Pancreas (tissue), 10 donors: ENCODE measurements around the gene ABHD11. TPM values are rescaled to one million over a fixed set of nuclear protein-coding genes. Genes with fewer than 3 reads are reported as not detected.
"Not testable (repeated sequence)": the region's sequence is repeated elsewhere in the genome, so short reads cannot be mapped to it uniquely, and the experiment has no call there.

Experiments
- ATAC-seq, 4 donors: fragments of 200-7000 bp; cut with Tn5 transposase; one replicate each; pipeline versions ENCODE4 v1.8.0 to v1.9.1; 2020; ENCODE audit warnings: mild to moderate bottlenecking in 4 of 4, moderate library complexity in 4 of 4
- DNase-seq, 6 donors: peaks; one replicate each; pipeline ENCODE4 v3.0.0-alpha.2; 2020
- FAIRE-seq: peaks from 2 replicates; lab custom pipeline; 2012; peaks lifted over from hg19 to GRCh38; lab: Jason Lieb, UNC
- H3K27ac ChIP-seq, 4 donors: fragments of 200-600 bp; sonication (generic); 1 replicate in 3 of 4; 2 replicates in 1 of 4; pipeline versions ENCODE4 v1.5.0 to v1.8.0; 2020
- H3K27me3 ChIP-seq, 4 donors: fragments of 200-600 bp; one replicate each; pipeline ENCODE4 v1.8.0; 2021
- H3K36me3 ChIP-seq, 3 donors: fragments of 200-600 bp; sonication (generic) in 1 of 3; one replicate each; pipeline versions ENCODE4 v1.5.0 to v1.8.0; 2020 to 2021
- H3K4me1 ChIP-seq, 3 donors: fragments of 200-600 bp; one replicate each; pipeline ENCODE4 v1.8.0; 2021
- H3K4me3 ChIP-seq, 4 donors: fragments of 200-600 bp; sonication (generic) in 2 of 4; one replicate each; pipeline versions ENCODE4 v1.5.0 to v1.8.0; 2020 to 2021
- H3K9me3 ChIP-seq, 4 donors: fragments of 200-600 bp; one replicate each; pipeline ENCODE4 v1.8.0; 2021
- CTCF ChIP-seq, 4 donors: fragments of 200-600 bp; sonication (generic) in 3 of 4; IDR thresholded peaks; one replicate each; pipeline versions ENCODE4 v1.5.0 to v1.8.0; 2021; ENCODE audit warnings: antibody characterized with exemption in 4 of 4
- WGBS, 2 donors: extraction: QIAGEN DNeasy Blood & Tissue Kit; methylation state at CpG; one replicate each; pipeline ENCODE4 v1.1.7; 2013; 5-methylcytosine and 5-hydroxymethylcytosine counted together
- intact Hi-C, 3 donors: fragments of 100-400 bp; cut with DNase I; formaldehyde crosslinking; loops; one replicate each; pipeline versions ENCODE4 v1.11.1 to v1.14.2; 2022
- polyA plus RNA-seq, 2 donors: library from polyadenylated mRNA; stranded (reverse); fragments of 200-250 nt; gene quantifications; one replicate each; pipeline ENCODE4 v1.2.3, GENCODE V29; 2013
- total RNA-seq, 6 donors: library from RNA; stranded (reverse); fragmentation: NEBNext Ultra II Directional in 4 of 6; extraction: Animal tissue kit (Norgen Biotek cat#: 25700) in 4 of 6; gene quantifications; one replicate each; pipeline versions ENCODE4 v1.2.1 to v1.2.4, GENCODE V29; 2021 to 2023
- donor health status: healthy with polysubstance abuse.
- donor health status: DM: no; HTN: no; CAD: no; lungs with moderate emphysema.
- donor health status: DM: no; HTN: no; CAD: no.
- donor health status: control.
- donor health status: control.
- donor health status: Bipolar disorder and iron deficiency.
- donor health status: DM: yes; HTN: yes; CAD: no.
- donor health status: DM: no; HTN: no; CAD: no.
- donor health status: DM: no; HTN: no; CAD: no.
- donor health status: DM: yes; HTN: yes; CAD: no.

Gene ABHD11
- total and polyA plus RNA-seq, 8 donors = 16.0 to 95.2 (median 24.3) TPM

GRCh38 chr7:73721377-73721817 is 17.2 kb downstream of the ABHD11 start:
- DNase-seq (peak; percentile 82 to 94 (median 86)), FAIRE-seq (no peak), ATAC-seq (peak; percentile 73 to 81 (median 76))
- Histone ChIP-seq H3K9me3 (no peaks in the 10 kb centered on the region), H3K4me3 (no peak overlapping the region), H3K27ac (peak overlapping the region in 2 of 4 donors; percentile 22 to 28), H3K4me1 (peaks cover 0 to 11% (median 4%) of the 10 kb centered on the region in 3 donors), H3K36me3 (no peaks in the 10 kb centered on the region), H3K27me3 (no peaks in the 10 kb centered on the region)
- WGBS, 2 donors = 5 to 17% methylated on average over 3 of the region's 3 CpGs
- TF ChIP-seq CTCF (IDR thresholded peaks at IDR 0.05) = no peak
- intact Hi-C loops = loop anchor here in 2 of 3 donors (5.0 to 10.0 kb wide), 2 partner anchors 117 to 119 kb away; no protein-coding TSS in a partner anchor

DNA sequence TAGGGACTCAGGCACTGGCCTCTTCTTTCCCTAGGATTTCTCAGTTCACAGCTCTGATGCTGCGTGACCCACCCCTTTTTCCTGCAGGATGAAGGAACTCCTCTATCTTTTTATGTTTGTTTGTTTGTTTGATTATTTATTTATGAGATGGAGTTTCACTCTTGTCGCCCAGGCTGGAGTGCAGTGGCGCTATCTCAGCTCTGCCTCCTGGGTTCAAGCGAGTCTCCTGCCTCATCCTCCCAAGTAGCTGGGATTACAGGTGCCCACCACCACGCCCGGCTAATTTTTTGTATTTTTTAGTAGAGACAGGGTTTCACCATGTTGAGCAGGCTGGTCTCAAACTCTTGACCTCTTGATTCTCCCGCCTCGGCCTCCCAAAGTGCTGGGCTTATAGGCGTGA is 18.2 kb downstream of the ABHD11 start:
- intact Hi-C loops = loop anchor here in 2 of 3 donors (5.0 to 10.0 kb wide), 2 partner anchors 116 to 118 kb away; no protein-coding TSS in a partner anchor
- H3K27ac ChIP-seq, H3K36me3 ChIP-seq, FAIRE-seq, H3K9me3 ChIP-seq, H3K27me3 ChIP-seq, H3K4me3 ChIP-seq, ATAC-seq, DNase-seq: not testable (repeated sequence)
- H3K4me1 ChIP-seq = peaks cover 0 to 11% (median 4%) of the 10 kb centered on the region in 3 donors
- WGBS, 2 donors = 86 to 95% methylated on average over 9 of the region's 9 CpGs

- peaks cover 0 to 11% (median 4%) of the 10 kb centered on the region in 3 donors for H3K4me1 ChIP-seq
- no peak overlapping the region for H3K27ac ChIP-seq
- DNase-seq (no peak), FAIRE-seq (no peak), ATAC-seq (peak; percentile 1 to 22 (median 5))
- H3K36me3 ChIP-seq = no peaks in the 10 kb centered on the region
- no peak for TF ChIP-seq CTCF (IDR thresholded peaks at IDR 0.05)
- no peaks in the 10 kb centered on the region for H3K27me3 ChIP-seq
- H3K9me3 ChIP-seq = no peaks in the 10 kb centered on the region
- 7 to 13% methylated on average over 10 to 16 of the region's 16 CpGs for WGBS, 2 donors
- intact Hi-C loops = loop anchor here in 2 of 3 donors (5.0 to 10.0 kb wide), 2 partner anchors 115 to 117 kb away; no protein-coding TSS in a partner anchor
- H3K4me3 ChIP-seq = peak overlapping the region in 2 of 4 donors; percentile 79 to 94
These were observed 18.8 kb downstream of the ABHD11 start for GRCh38 chr7:73719806-73720169.

DNA sequence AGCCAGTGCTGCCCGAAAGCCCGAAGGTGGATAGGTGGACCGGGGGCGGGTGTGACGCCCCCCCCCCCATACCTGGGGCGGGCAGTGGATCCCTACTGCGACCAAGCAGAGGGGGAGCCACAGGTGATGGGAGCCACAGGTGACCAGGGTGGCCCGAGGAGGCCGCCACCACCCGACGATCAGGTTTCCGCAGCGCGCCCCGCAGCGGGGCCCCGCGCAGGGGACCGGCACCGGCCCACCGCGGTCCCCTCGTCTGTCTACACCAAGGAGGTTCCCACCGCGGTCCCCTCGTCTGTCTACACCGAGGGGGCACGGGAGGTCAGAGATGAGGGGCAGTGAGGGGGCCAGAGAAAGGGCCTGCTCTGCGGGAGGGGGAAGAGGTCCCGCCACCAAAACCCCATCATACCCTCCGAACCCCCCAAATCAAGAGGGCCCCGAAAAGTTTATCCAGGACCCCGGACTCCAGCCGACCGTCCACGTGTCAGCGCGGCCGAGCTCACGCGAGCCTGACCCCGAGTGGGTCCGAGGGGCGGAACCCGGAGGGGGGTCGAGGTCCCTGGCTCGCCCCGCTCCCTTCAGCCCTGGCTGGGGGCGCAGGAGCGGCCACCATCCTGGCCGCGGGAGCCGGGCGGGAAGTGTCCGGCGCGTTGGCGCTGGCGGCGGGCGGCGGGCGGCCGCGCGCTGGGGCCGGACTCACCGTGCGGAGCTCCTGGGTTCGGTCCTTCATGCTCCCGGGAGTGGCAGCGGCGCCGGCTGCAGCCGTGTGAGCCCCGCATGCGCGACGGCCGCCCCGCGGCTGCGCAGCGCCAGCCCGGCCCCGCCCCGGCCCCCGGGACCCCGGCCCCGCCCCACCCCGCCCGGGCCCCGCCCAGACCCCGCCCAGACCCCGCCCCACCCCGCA is 19.4 kb downstream of the ABHD11 start, which contains the start of gene STX1A:
STX1A (minus strand) TSS at position 765 of the 901 bp plus-strand sequence; CDS start at position 727, 38 bp downstream.
- no peaks in the 10 kb centered on the region for H3K27me3 ChIP-seq
- peak in 5 of 6 donors; percentile 66 to 91 (median 84) for DNase-seq
- intact Hi-C loops = no loop called here
- peaks cover 0 to 11% (median 4%) of the 10 kb centered on the region in 3 donors for H3K4me1 ChIP-seq
- no peak within 1 kb of the TSS for H3K27ac ChIP-seq
- no peaks in the 10 kb centered on the region for H3K36me3 ChIP-seq
- no peak for FAIRE-seq
- TF ChIP-seq CTCF (IDR thresholded peaks at IDR 0.05) = no peak
- peak within 1 kb of the TSS; percentile 71 to 94 (median 80) for H3K4me3 ChIP-seq
- ATAC-seq = peak; percentile 75 to 86 (median 81)
- H3K9me3 ChIP-seq = no peaks in the 10 kb centered on the region
- WGBS, 2 donors = 1 to 2% methylated on average over 48 to 96 of the region's 96 CpGs

DNA sequence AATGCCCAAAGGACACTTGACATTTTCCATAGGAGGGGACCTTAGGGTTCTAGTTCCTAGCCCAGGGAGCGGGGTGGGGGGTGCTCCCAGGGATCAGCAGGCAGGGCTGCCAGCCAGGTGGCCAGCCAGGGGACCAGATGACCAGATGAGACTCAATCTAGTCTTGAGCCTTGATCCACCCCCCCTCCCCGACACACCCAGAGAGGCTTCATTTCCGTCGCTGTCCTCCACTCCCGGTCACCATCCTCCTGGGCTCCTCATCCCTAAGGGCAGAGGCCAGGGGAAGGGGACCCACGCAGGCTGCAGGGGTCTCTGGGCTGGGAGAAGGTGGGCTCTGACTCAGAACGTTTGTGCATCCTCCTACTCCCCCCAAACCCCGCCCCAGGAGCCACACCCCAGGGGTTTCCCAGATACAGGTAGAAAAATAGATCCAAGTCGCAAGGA is 20.1 kb downstream of the ABHD11 start:
- TF ChIP-seq CTCF (IDR thresholded peaks at IDR 0.05) = no peak
- intact Hi-C loops = no loop called here
- no peak overlapping the region for H3K27ac ChIP-seq
- H3K4me1 ChIP-seq = peaks cover 0 to 11% (median 4%) of the 10 kb centered on the region in 3 donors
- DNase-seq (no peak), FAIRE-seq (no peak), ATAC-seq (no peak)
- H3K36me3 ChIP-seq = no peaks in the 10 kb centered on the region
- WGBS, 2 donors = 56 to 60% methylated on average over 9 of the region's 9 CpGs
- no peaks in the 10 kb centered on the region for H3K9me3 ChIP-seq
- H3K27me3 ChIP-seq = no peaks in the 10 kb centered on the region
- peak overlapping the region in 3 of 4 donors; percentile 79 to 94 (median 81) for H3K4me3 ChIP-seq
